Astrocyte (in vitro differentiated cells and primary cell): ENCODE measurements around the gene DISC1. TPM values are rescaled to one million over a fixed set of nuclear protein-coding genes. Genes with fewer than 3 reads are reported as not detected.

Experiments
- DNase-seq: peaks from one replicate; pipeline ENCODE4 v3.0.0-alpha.2; 2010; ENCODE audit warnings: low read depth
- FAIRE-seq: peaks from 2 replicates; lab custom pipeline; 2011; peaks lifted over from hg19 to GRCh38; lab: Jason Lieb, UNC
- H2AFZ ChIP-seq: 2 replicates; pipeline ENCODE4 v1.6.0; 2012; ENCODE audit warnings: low read depth, low read length, inconsistent platforms
- H3K27ac ChIP-seq: 2 replicates; pipeline ENCODE4 v1.5.1; 2011; ENCODE audit warnings: low read depth, low read length, inconsistent platforms
- H3K27me3 ChIP-seq: 2 replicates; pipeline ENCODE4 v1.6.0; 2011; ENCODE audit warnings: low read length, inconsistent platforms; ENCODE audit not compliant: insufficient read depth
- H3K36me3 ChIP-seq: 2 replicates; pipeline ENCODE4 v1.5.1; 2011; ENCODE audit warnings: low read length, inconsistent platforms; ENCODE audit not compliant: insufficient read depth
- H3K4me1 ChIP-seq: 2 replicates; pipeline ENCODE4 v1.5.1; 2011; ENCODE audit warnings: low read length, inconsistent platforms; ENCODE audit not compliant: insufficient read depth
- H3K4me2 ChIP-seq: 2 replicates; pipeline ENCODE4 v1.6.0; 2012; ENCODE audit warnings: low read length, inconsistent platforms
- H3K4me3 ChIP-seq: 2 replicates; pipeline ENCODE4 v1.5.1; 2011; ENCODE audit warnings: low read depth, mild to moderate bottlenecking, low read length, inconsistent platforms; ENCODE audit not compliant: insufficient read depth
- H3K79me2 ChIP-seq: 2 replicates; pipeline ENCODE4 v1.6.0; 2012; ENCODE audit warnings: mild to moderate bottlenecking, low read length, inconsistent platforms; ENCODE audit not compliant: insufficient read depth
- H3K9ac ChIP-seq: 2 replicates; pipeline ENCODE4 v1.6.0; 2012; ENCODE audit warnings: mild to moderate bottlenecking, low read length, inconsistent platforms
- H3K9me3 ChIP-seq: 2 replicates; pipeline ENCODE4 v1.5.1; 2012; ENCODE audit warnings: low read depth, mild to moderate bottlenecking, low read length, inconsistent platforms; ENCODE audit not compliant: insufficient read depth
- H4K20me1 ChIP-seq: 2 replicates; pipeline ENCODE4 v1.6.0; 2012; ENCODE audit warnings: low read length, inconsistent platforms; ENCODE audit not compliant: insufficient read depth
- H3K27ac Mint-ChIP-seq: one replicate; pipeline ENCODE4 v1.8.0; 2021; ENCODE audit warnings: mild to moderate bottlenecking, mixed read lengths; ENCODE audit not compliant: unreplicated experiment
- H3K27me3 Mint-ChIP-seq: one replicate; pipeline ENCODE4 v1.8.0; 2021; ENCODE audit warnings: low read depth, mixed read lengths; ENCODE audit not compliant: unreplicated experiment
- H3K36me3 Mint-ChIP-seq: one replicate; pipeline ENCODE4 v1.8.0; 2021; ENCODE audit warnings: low read depth, mixed read lengths; ENCODE audit not compliant: unreplicated experiment
- H3K4me1 Mint-ChIP-seq: one replicate; pipeline ENCODE4 v1.8.0; 2021; ENCODE audit warnings: low read depth, mixed read lengths; ENCODE audit not compliant: unreplicated experiment
- H3K4me3 Mint-ChIP-seq: one replicate; pipeline ENCODE4 v1.8.0; 2021; ENCODE audit warnings: mild to moderate bottlenecking, moderate library complexity, mixed read lengths; ENCODE audit not compliant: unreplicated experiment
- H3K9me3 Mint-ChIP-seq: one replicate; pipeline ENCODE4 v1.8.0; 2021; ENCODE audit warnings: mild to moderate bottlenecking, mixed read lengths; ENCODE audit not compliant: unreplicated experiment
- CTCF ChIP-seq: IDR thresholded peaks from 2 replicates; pipeline ENCODE4 v1.5.1; 2011; ENCODE audit warnings: low read depth, mild to moderate bottlenecking, inconsistent platforms, low read length, moderate library complexity; ENCODE audit not compliant: insufficient read depth
- EZH2 ChIP-seq: IDR thresholded peaks from 2 replicates; pipeline ENCODE4 v1.6.1; 2012; ENCODE audit warnings: mild to moderate bottlenecking, low read length, inconsistent platforms; ENCODE audit not compliant: insufficient read depth
- total RNA-seq: library from RNA; stranded (reverse); gene quantifications from 2 replicates; pipeline ENCODE4 v1.2.1, GENCODE V29; 2021

Gene DISC1
- total RNA-seq, 1 donor from 2014 or later: 9.1 TPM

- H3K4me1 Mint-ChIP-seq: peaks cover 4% of the 10 kb centered on the region
- Histone ChIP-seq H2AFZ (no peak overlapping the region), H4K20me1 (no peaks in the 10 kb centered on the region), H3K4me2 (no peak overlapping the region), H3K36me3 (no peaks in the 10 kb centered on the region), H3K9ac (no peak overlapping the region), H3K4me3 (no peak overlapping the region), H3K27ac (no peak overlapping the region), H3K4me1 (no peaks in the 10 kb centered on the region), H3K27me3 (no peaks in the 10 kb centered on the region), H3K79me2 (no peaks in the 10 kb centered on the region), H3K9me3 (no peaks in the 10 kb centered on the region)
- FAIRE-seq (no peak), DNase-seq (no peak)
- no peak for TF ChIP-seq EZH2
- no peak for TF ChIP-seq CTCF
- H3K9me3 Mint-ChIP-seq: no peaks in the 10 kb centered on the region
- no peaks in the 10 kb centered on the region for H3K27me3 Mint-ChIP-seq
- no peak overlapping the region for H3K4me3 Mint-ChIP-seq
- H3K27ac Mint-ChIP-seq: no peak overlapping the region
- no peaks in the 10 kb centered on the region for H3K36me3 Mint-ChIP-seq
Measured at GRCh38 chr1:231985296-231986023, 358.9 kb downstream of the DISC1 start.

- DNase-seq (no peak), FAIRE-seq (no peak)
- Histone ChIP-seq H3K4me1 (no peaks in the 10 kb centered on the region), H3K27me3 (no peaks in the 10 kb centered on the region), H3K4me2 (peak overlapping the region; percentile 17), H3K27ac (no peak overlapping the region), H4K20me1 (no peaks in the 10 kb centered on the region), H3K9ac (no peak overlapping the region), H3K36me3 (no peaks in the 10 kb centered on the region), H2AFZ (no peak overlapping the region), H3K9me3 (no peaks in the 10 kb centered on the region), H3K79me2 (no peaks in the 10 kb centered on the region), H3K4me3 (no peak overlapping the region)
- no peaks in the 10 kb centered on the region for H3K9me3 Mint-ChIP-seq
- H3K27ac Mint-ChIP-seq: no peak overlapping the region
- TF ChIP-seq CTCF (no peak), EZH2 (no peak)
- H3K4me3 Mint-ChIP-seq: no peak overlapping the region
- no peaks in the 10 kb centered on the region for H3K27me3 Mint-ChIP-seq
- peaks cover 4% of the 10 kb centered on the region for H3K4me1 Mint-ChIP-seq
- H3K36me3 Mint-ChIP-seq: no peaks in the 10 kb centered on the region
Measured at GRCh38 chr1:231986631-231987336, 360.2 kb downstream of the DISC1 start.

DNA sequence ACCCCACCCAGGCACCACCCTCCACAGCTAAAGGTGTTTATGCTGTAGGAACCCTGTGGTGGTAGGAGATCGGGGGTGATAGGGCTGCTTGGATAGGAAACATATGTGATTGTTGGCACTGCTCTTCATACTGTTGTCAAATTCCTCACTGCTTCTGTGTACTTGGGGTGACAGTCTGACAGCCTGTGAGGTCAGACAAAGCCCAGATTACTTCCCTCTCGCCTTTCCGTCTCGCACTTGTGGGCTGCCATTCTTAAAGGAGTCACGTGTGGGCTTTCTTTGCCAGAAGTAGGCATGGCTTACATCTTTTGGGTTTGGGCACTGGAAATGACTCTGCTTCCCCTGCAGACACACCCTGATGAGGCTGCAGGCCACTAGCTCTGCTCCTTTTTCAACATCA is 363.8 kb downstream of the DISC1 start:
- Histone ChIP-seq H3K4me1 (no peaks in the 10 kb centered on the region), H3K36me3 (no peaks in the 10 kb centered on the region), H4K20me1 (no peaks in the 10 kb centered on the region), H3K27ac (no peak overlapping the region), H3K79me2 (no peaks in the 10 kb centered on the region), H3K9ac (no peak overlapping the region), H3K27me3 (no peaks in the 10 kb centered on the region), H3K9me3 (no peaks in the 10 kb centered on the region), H3K4me2 (no peak overlapping the region), H3K4me3 (no peak overlapping the region), H2AFZ (no peak overlapping the region)
- Mint-ChIP-seq H3K4me1 (peaks cover 4% of the 10 kb centered on the region), H3K4me3 (no peak overlapping the region), H3K36me3 (no peaks in the 10 kb centered on the region), H3K9me3 (no peaks in the 10 kb centered on the region), H3K27me3 (no peaks in the 10 kb centered on the region), H3K27ac (no peak overlapping the region)
- FAIRE-seq (no peak), DNase-seq (no peak)
- TF ChIP-seq EZH2: no peak
- TF ChIP-seq CTCF: no peak
